ENCODE results near the gene AMFR.

- TF ChIP-seq CTCF (IDR thresholded peaks at IDR 0.05) (no peak), ZFX (IDR thresholded peaks at IDR 0.05; ENCODE audit: borderline replicate concordance) (no peak)
These were observed 10.9 kb upstream of the AMFR start for GRCh38 chr16:56436258-56436657.

Measured in 22Rv1 (cell line).